Fibroblast of peridontal ligament (primary cell): ENCODE data around the gene TKT.

Source experiments
- DNase-seq: peaks from one replicate; pipeline ENCODE4 v3.0.0-alpha.2; 2010; ENCODE audit errors: extremely low read depth

TKT gene

GRCh38 chr3:53181024-53181371, 74.8 kb downstream of the TKT start:
- DNase-seq = no peak

GRCh38 chr3:53180305-53181023, 75.4 kb downstream of the TKT start:
- DNase-seq = no peak

GRCh38 chr3:53179580-53179979, 76.2 kb downstream of the TKT start:
- DNase-seq = no peak

GRCh38 chr3:53178246-53178645, 77.6 kb downstream of the TKT start:
- no peak for DNase-seq

GRCh38 chr3:53175613-53176540, 79.9 kb downstream of the TKT start:
- DNase-seq = no peak
